NCI-H226 (cell line): ENCODE data around the gene SNX11.

Experiments used
- DNase-seq: peaks from one replicate; pipeline ENCODE4 v3.0.0-alpha.2; 2015

SNX11 gene

GRCh38 chr17:48134912-48135480 lies 27.4 kb downstream of the SNX11 start:
- no peak for DNase-seq

- DNase-seq = no peak
Measured at GRCh38 chr17:48137656-48138055, 30.1 kb downstream of the SNX11 start.

- no peak for DNase-seq
Measured at GRCh38 chr17:48139944-48140343, 32.4 kb downstream of the SNX11 start.

- DNase-seq = no peak
Measured at GRCh38 chr17:48143629-48144028, 36.1 kb downstream of the SNX11 start.

GRCh38 chr17:48144231-48144630 lies 36.7 kb downstream of the SNX11 start:
- DNase-seq = no peak

GRCh38 chr17:48144976-48145798 lies 37.6 kb downstream of the SNX11 start:
- DNase-seq = no peak

GRCh38 chr17:48148029-48148770 lies 40.6 kb downstream of the SNX11 start:
- no peak for DNase-seq

- no peak for DNase-seq
Measured at GRCh38 chr17:48148854-48149786, 41.6 kb downstream of the SNX11 start.

GRCh38 chr17:48149787-48150463 lies 42.4 kb downstream of the SNX11 start:
- no peak for DNase-seq

GRCh38 chr17:48150597-48151001 lies 43.0 kb downstream of the SNX11 start:
- DNase-seq = no peak

GRCh38 chr17:48151220-48151619 lies 43.7 kb downstream of the SNX11 start:
- no peak for DNase-seq

GRCh38 chr17:48152289-48152688 lies 44.7 kb downstream of the SNX11 start:
- DNase-seq = no peak

- DNase-seq = no peak
Measured at GRCh38 chr17:48153691-48154358, 46.3 kb downstream of the SNX11 start.

GRCh38 chr17:48155889-48156611 lies 48.5 kb downstream of the SNX11 start:
- no peak for DNase-seq

GRCh38 chr17:48159232-48159631 lies 51.7 kb downstream of the SNX11 start:
- DNase-seq = no peak

GRCh38 chr17:48160177-48161081 lies 52.9 kb downstream of the SNX11 start:
- DNase-seq = no peak

- DNase-seq = no peak
Measured at GRCh38 chr17:48161127-48161905, 53.8 kb downstream of the SNX11 start.

- DNase-seq = no peak
Measured at GRCh38 chr17:48162306-48162934, 54.9 kb downstream of the SNX11 start.
